HG03439 (cell line): ENCODE measurements around the gene SLC19A1.

Source experiments
- ATAC-seq: cut with Tn5 transposase; IDR thresholded peaks from one replicate; pipeline ENCODE4 v1.9.1; 2021; ENCODE audit warnings: mild to moderate bottlenecking, moderate library complexity; ENCODE audit not compliant: unreplicated experiment

The SLC19A1 gene

DNA sequence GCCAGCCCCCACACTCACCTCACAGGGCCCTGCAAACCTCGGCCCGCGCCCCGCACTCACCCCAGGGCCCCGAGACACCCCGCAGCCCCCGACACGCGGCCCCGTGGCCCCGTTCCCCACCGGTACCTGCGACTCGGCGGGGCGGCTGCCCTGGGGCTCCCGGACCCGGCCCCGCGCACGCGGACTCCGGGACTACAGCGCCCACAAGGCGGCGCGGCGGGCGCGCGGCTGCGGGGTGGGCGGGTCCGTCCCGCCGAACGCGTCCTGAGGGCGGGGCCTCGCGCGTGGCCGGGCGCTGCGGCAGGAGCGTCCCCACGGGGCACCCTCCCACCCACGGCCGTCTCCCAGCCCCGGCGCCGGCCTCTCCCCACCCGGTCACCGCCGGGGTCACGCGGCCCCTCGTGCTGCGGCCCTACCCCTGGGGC, at the start of gene SLC19A1:
TSS of gene SLC19A1 (minus strand) at position 199 of the 425 bp plus-strand sequence. CDS start 4,481 bp downstream, outside the sequence.
- ATAC-seq = no peak

DNA sequence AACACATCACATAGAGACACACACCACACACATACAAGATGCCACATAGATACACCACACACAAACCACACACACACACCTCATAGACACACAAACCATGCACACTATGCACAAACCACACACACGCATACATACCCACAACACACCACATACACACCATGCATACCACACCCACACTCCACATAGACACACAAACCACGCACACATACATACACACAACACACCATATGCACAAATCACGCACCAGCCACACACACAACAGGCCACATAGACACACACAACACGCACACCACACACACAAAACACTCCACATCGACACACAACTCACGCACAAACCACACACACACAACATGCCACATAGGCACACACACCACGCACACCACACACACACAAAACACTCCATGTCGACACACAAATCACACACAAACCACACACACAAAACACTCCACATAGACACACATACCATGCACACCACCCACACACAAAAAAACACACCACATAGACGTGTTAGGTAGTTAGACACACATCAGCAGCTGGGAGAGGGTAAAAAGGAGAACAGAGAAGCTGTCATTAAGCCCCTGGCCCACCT, 49.5 kb upstream of the SLC19A1 start:
- ATAC-seq = no peak

DNA sequence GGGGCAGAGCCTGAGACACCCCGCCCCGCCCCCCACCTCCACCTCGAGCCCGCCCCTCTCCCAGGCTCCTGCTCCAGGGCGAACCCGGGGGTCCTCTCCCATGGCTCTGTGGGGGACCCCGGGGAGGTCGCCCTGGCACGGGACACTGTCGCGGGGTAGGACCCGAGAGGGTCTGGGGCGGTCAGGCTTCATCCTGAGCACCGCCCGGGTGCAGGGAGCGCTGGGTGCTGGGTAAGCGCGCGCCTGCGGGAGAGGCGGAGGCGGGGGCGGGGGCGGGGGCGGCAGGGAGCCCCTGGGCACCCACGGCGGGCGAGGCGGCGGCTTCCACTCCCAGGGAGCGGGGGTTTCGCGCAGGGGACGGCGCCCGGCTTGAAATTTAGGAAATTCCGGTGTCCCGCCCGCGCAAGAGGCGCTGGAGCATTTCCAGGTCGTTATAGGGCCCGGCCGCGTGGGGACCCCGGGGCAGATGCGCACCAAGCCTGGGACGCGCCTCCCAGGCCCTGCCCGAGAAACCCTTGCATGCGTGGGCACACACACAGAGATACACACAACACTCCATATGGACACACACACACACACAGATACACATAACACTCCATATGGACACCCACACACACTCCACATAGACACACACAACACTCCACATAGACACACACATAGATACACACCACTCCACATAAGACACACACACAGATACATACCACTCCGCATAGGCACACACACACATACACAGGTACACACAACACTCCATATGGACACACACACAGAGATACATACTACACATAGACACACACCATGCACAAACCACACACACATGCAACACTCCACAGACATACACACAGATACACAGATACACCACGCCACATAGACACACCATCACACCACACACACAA, 48.7 kb upstream of the SLC19A1 start:
- ATAC-seq = no peak

DNA sequence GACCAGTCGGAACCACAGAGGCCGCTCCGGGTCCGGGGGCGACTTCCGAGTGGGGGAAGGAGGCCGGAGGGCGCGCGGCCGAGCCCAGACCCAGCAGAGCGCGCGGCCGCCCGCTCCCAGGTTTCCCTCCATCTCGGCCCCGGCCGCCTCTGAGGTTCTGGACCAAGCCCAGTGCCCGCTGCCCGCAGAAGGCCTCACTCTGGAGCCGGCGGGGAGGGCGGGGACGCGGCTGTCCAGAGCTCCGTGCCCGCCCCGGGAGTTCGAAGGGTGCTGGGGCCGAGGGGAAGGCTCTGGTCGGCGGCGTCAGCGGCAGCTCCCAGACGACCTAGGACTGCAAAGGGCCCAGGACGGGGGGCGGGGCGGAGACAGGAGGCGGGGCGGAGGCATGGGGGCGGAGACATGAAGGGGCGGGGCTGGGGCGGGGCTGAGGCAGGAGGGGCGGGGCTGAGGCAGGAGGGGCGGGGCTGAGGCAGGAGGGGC, 48.0 kb upstream of the SLC19A1 start:
- no peak for ATAC-seq

DNA sequence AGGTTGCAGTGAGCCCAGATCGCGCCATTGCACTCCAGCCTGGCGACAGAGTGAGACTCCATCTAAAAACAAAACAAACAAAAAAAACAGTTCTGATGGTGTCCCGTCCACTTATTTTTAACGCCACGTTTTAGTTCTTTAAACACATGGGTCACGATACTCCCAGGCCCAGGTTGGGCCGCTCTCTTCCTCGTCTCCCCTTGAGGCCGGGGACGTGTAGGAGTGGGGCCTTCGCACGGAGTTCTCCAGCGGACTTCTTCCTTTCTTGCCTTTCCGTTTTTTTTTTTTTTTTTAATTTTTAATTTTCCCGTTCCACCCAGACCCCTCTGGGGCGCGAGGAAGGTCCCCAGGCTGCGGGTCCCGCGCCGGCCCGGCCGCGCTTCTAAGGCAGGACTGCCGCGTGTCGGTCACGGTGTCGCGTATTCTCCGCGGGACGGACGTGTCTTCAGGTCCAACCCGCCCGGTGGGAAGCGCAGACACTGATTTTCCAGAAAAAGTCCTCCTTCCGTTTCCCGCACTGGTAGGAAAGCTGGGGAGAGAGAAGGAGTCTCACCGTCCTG, 47.5 kb upstream of the SLC19A1 start:
- ATAC-seq = no peak

DNA sequence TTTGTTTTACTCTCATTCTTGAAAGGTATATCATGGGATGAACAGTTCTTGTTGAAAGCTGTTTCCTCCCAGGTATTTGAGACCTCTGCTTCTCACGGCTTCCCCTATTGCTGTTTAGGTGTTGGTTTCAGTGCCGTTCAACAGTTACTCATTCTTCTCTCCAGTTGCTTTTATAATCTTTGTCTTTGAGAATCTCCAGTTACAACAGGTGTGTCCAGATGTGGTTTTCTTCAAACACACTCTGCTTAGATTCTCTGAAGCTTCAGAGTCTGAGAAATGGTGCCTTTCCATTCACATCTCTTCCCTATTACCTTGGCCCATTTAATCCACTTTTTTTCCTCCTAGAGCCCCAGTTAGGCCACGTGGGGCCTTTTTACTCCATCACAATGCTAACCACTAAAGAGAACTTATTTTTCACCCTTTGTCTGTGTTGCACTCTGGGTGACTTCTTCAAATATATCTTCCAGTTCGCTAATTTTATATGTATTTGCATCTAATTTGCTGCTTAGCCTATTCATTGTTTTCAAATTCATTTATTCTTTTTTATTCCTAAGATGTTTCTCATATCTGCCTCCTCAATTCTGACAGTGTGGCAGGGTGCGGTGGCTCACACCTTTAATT, 46.7 kb upstream of the SLC19A1 start:
- ATAC-seq = no peak

DNA sequence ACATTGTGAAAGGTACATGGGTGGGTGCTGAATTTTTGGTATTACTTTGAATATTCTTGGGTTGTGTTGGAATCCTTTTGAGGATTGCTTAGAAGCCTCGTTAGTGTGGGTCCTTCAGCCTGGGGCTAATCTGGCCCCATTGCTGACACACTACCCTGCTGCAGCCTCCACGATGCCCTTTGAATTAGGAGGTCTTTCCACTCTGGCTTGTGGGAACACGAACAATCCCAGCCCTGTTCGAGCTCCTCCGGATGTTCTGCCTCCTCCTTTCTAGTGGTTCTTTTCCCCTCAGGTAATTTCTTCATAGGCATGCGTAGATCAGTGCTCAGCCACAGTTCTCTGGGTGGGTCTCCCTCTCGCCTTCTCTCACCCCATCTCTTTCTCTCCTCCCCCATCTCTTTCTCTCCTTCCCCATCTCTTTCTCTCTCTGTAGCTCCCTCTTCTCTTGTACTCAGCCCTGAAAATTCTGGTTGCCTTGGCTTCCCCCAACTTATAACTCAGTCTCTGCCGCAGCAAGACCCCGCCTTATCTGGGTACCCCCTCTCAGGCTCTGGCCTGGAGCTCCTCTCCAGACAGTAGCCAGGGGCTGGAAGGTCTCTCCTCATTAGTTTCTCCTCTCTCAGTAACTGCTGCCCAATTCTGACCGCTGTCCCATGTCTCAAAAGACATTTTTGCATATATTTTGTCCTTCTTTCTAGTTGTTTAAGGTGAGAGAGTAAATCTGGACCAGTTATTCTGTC, 46.0 kb upstream of the SLC19A1 start:
- ATAC-seq = no peak

DNA sequence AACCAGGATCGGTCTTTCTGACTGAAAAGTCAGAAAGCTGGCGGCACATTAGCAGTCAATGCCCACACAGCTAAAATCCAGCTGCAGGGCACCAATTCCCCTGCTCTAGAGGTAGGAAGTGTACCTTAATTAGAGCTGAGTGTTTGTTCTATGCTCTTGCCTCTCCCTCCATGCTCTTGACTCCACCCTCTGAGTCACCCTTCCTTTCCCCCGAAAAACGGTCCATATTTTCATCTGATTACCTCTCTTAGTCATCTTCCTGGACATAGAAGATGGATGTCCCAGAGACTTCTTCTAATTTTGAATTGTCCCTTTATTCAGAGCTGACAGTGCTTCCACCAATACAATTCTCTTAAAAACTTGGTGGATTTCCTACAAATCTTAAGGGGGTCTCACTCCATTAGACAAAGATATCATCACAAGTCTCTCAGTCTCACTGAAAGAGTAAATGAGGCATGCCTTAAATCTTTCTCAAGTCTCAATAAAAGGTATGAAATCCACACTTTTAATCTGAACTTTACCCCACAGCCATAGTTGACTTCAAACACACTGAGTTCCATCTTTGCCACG, 44.1 kb upstream of the SLC19A1 start:
- no peak for ATAC-seq

DNA sequence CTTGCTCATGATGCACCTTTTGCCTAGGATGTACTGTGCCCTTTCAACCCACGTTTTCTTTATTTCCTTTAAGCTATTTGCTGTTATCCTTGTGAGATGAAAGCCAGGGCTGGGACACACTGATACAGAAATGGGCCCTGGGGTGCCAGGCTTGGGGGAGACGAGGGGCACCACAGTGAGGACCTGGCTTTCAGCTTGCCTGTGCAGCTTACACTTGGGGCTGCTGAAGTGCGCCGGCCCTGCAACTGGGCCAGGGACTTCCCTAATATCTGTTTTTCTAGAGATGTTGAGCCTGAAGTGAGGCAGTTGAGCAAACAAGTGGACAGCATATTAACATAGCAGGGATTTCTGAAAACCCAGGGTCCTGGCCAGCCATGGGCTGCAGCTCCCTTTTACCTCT, 42.5 kb upstream of the SLC19A1 start:
- no peak for ATAC-seq

DNA sequence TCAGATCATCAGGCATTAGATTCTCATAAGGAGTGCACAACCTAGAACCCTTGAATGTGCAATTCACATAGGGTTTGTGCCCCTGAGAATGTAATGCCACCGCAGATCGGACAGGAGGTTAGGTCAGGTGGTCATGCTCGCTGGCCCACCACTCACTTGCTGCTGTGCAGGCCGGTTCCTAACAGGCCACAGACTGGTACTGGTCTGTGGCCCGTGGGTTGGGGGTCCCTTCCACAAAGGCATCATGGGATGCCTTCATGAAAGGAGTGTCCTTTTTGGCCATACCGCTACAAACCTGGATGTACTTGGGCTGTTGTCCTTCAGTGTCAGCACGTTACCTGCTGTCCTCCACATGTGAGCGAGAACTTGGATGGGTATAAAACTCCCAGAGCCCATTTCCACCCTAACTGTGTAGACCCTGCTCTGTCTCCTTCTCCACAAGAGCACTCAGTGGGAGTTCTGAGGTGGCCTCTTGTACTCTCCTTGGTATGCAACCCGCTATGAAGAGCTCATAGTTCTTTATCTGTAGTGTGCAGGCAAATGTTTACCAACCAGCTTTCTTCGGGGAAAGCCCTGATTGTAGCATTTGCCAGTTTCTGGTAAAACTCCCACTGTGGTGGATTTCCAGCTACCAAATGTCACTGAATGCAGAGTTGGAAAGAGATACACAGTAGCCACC, 41.7 kb upstream of the SLC19A1 start:
- ATAC-seq = no peak

DNA sequence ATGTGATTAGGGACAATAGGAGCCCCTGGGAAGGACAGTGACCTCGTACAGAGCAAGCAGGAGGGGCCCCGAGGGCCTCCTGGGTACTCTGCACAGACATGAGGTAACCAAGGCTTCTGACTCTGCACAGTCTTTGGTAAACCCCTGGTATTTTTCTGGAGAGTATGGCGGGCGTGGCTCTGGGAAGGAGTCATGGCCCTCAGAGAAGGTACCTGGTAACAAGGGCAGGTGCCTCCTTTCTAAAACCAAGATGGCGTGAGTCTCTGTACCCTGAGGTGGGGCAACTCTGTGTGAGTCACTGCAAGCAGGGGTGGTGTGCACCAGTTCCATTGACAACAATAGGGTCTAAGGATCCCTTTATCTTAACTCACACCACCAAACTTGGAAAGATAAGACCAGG, 39.9 kb upstream of the SLC19A1 start:
- ATAC-seq = no peak

DNA sequence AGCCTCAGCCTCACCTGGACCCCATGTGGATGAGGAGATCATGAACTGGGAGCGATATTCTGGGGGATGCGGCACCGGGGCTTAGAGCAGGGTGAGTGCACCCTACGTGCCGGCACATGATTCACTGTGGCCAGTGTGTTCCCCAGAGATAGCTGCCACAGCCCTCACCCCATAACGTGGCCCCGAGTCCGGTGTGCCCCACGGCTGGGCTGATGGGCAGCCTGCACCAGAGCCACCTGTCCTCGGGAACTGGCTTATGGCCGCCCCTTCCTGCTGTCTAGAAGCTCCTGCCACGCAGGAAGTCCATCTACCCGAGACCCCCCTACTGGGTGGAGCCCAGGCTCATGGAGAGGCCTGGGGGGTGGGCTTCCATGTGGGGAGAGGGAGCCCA, 39.1 kb upstream of the SLC19A1 start:
- no peak for ATAC-seq

DNA sequence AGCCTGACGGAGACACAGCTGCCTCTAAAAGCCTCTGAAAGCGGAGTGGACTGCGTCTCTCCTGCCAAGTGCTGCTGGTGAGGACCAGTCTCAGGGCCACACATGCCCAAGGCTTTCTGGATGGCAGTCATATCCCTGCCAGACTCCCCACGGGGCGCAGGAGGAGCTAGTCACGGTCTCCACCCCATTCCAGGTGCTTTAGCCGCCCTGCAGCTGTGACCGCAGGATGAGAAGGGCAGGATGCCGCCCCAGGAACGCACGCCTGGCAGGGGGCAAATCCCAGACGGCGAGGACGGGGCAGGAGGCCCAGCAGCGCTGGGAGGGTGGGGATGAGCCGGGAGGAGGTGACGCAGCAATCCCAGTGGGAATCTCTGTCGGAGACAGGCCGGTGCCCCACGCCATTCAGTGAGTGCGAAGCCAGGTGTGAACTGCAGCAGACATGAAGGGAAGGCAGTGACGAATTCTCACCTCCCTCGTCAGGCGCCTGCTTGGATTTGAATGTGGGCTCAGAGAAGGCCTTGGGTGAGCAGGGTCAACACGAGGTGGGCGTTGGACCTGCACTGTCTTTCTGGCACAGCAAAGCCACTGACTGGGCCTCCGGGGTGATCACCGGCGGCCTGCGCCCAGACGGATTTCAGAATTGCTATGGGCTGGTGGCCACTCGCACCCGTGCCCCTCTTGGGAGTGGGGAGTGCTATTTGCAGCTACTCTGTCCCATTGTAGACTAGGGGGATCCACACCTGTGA, 38.5 kb upstream of the SLC19A1 start:
- ATAC-seq = no peak

DNA sequence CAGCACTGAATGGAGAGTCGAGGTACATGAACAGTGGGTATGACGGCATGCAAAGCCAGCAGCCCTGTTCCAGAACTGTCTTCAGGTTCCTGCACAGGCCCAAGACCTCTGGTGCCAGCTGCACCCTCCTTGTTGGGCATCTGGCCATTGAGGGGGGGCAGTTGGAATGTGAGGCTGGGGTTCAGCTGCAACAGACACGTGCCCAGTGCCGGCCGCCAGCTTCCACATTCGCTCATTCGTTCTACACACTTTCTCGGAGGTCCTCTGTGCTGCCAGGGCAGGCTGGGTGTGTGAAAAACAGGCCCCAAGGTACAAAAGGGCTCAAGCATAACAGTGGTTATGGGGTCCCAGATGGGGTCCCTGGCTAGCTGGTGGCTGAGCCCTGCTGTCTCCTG, 37.9 kb upstream of the SLC19A1 start:
- no peak for ATAC-seq

DNA sequence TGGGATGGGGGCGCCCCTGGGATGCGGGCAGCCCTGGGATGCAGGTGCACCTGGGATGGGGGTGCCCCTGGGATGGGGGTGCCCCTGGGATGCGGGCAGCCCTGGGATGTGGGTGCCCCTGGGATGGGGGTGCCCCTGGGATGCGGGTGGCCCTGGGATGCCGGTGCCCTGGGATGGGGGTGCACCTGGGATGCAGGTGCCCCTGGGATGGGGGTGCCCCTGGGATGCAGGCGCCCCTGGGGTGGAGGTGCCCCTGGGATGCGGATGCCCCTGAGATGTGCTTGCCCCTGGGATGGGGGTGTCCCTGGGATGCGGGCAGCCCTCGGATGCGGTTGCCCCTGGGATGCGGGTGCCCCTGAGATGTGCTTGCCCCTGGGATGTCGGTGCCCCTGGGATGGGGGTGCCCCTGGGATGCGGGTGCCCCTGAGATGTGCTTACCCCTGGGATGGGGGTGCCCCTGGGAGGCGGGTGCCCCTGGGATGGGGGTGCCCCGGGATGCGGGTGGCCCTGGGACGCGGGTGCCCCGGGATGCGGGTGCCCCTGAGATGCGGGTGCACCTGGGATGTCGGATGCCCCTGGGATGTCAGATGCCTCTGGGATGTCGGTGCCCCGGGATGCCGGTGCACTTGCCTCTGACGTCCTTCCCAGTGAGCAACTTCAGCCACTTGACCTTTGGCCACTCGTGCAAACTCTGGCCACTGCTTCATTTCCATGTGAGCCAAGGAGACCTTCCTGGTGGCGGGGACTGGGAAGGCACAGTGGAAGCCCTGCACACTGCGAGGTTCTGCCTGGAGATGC, 37.3 kb upstream of the SLC19A1 start:
- ATAC-seq = no peak

DNA sequence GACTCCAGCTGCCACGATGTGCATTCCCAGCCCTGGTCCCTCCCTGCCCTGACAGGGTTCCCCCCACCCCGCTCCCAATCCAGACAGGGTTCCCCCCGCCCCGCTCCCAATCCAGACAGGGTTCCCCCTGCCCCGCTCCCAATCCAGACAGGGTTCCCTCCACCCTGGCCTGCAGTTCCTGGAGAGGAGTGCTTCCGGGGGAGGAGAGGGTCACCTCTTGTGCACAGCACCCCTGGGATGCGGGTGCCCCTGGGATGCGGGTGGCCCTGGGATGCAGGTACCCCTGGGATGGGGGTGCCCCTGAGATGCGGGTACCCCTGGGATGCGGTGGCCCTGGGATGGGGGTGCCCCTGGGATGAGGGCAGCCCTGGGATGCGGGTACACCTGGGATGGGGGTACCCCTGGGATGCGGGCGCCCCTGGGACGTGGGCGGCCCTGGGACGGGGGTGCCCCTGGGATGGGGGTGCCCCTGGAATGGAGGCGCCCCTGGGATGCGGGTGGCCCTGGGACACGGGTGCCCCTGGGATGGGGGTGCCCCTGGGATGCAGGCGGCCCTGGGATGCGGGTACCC, 36.7 kb upstream of the SLC19A1 start:
- no peak for ATAC-seq

DNA sequence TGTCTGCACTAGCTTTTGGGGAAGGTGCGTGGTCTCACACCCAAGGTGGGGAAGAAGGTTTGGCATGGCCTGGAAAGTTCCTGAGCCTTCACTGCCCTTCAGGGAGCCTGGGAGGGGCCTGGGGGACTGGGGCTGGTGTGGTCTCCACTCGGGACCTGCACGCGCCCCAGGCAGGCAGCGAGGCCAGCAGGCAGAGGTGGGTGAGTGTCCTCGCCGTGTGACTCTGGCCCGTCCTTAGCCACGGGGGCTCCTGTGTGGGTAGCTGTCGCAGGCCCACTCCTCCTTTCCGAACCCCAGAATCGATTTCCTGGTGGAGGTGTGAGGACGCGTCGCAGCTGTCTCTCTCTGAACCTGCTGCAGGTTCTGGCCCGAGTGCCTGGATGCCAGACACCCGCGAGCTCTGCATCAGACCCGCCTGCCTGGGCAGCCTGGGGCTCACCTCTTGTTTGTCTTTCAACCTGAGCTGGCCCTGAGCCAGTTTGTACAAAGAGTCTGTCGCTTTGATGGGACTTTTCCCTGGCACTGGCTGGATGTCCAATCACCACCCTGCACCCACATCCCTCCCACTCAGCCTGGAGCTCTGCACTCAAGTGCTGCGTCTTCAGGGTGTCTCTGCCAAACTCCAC, 36.0 kb upstream of the SLC19A1 start:
- ATAC-seq = no peak

DNA sequence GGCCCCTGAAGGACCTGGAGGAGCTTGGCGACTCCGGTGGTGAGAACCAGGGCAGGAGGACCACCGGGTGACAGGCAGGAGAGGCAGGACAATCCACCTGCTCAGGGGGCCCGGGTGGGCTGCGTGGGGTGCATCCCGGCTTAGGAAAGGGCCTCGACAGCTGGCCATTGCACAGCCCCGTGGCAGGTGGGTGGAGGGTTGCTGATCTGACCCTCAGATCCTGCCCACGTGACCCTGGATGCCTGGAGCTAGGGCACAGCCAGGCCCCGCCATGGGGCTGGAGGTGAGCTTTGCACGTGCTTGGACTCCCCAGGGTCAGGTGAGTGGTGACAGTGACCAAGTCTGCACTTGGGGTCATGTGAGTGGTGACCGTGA, 35.5 kb upstream of the SLC19A1 start:
- no peak for ATAC-seq
